Measurements from ENCODE around the gene UBN1.
A peak's percentile ranks its signal among the peaks of the same experiment; 100 is the strongest.
"Not testable (repeated sequence)": the region's sequence is repeated elsewhere in the genome, so short reads cannot be mapped to it uniquely, and the experiment has no call there.

UBN1 gene

GRCh38 chr16:4886151-4886550, 38.9 kb downstream of the UBN1 start:
- no peak for DNase-seq

GRCh38 chr16:4888428-4889135, 41.3 kb downstream of the UBN1 start:
- no peak for DNase-seq

- peak in 1 of 2 experiments; percentile 5 for DNase-seq
These were observed 42.7 kb downstream of the UBN1 start for GRCh38 chr16:4890026-4890425.

GRCh38 chr16:4890686-4891085, 43.4 kb downstream of the UBN1 start:
- no peak for DNase-seq

GRCh38 chr16:4891097-4891885, 44.0 kb downstream of the UBN1 start:
- no peak for DNase-seq

GRCh38 chr16:4891886-4892216, 44.6 kb downstream of the UBN1 start:
- no peak for DNase-seq

GRCh38 chr16:4892361-4893102, 45.3 kb downstream of the UBN1 start:
- no peak for DNase-seq

- DNase-seq: no peak
These were observed 46.0 kb downstream of the UBN1 start for GRCh38 chr16:4893103-4893862.

GRCh38 chr16:4894276-4895150, 47.2 kb downstream of the UBN1 start:
- DNase-seq: no peak

- no peak for DNase-seq
These were observed 48.1 kb downstream of the UBN1 start for GRCh38 chr16:4895366-4895765.

GRCh38 chr16:4896761-4897160, 49.5 kb downstream of the UBN1 start:
- DNase-seq: not testable (repeated sequence)

GRCh38 chr16:4897328-4897727, 50.0 kb downstream of the UBN1 start:
- no peak for DNase-seq

GRCh38 chr16:4898811-4899473, 51.7 kb downstream of the UBN1 start:
- no peak for DNase-seq

GRCh38 chr16:4899474-4899846, 52.2 kb downstream of the UBN1 start:
- no peak for DNase-seq

- no peak for DNase-seq
These were observed 52.8 kb downstream of the UBN1 start for GRCh38 chr16:4900036-4900435.

GRCh38 chr16:4900750-4901149, 53.5 kb downstream of the UBN1 start:
- no peak for DNase-seq

- DNase-seq: no peak
These were observed 54.8 kb downstream of the UBN1 start for GRCh38 chr16:4902038-4902437.

- DNase-seq: no peak
These were observed 57.0 kb downstream of the UBN1 start for GRCh38 chr16:4904108-4904941.

GRCh38 chr16:4904942-4905615, 57.8 kb downstream of the UBN1 start:
- DNase-seq: no peak

- no peak for DNase-seq
These were observed 61.6 kb downstream of the UBN1 start for GRCh38 chr16:4908854-4909401.

All from NCI-H526 (cell line).